A673 (cell line): ENCODE measurements around the gene NPC1. TPM values are rescaled to one million over a fixed set of nuclear protein-coding genes. Genes with fewer than 3 reads are reported as not detected.

ENCODE experiments used
- BruUV-seq: library from RNA; stranded (reverse); fragments of 400-500 nt; replicated peaks from 2 replicates; lab custom pipeline; 2021; lab: Mats Ljungman, UMichigan
- CTCF ChIA-PET: fragments of 300-600 bp; sonication (Branson Sonifier 250); formaldehyde crosslinking; loops from one replicate; lab custom pipeline; 2022; ENCODE audit warnings: antibody characterized with exemption; lab: Charles Lee
- POLR2A ChIA-PET: fragments of 300-600 bp; sonication (Branson Sonifier 250); formaldehyde crosslinking; loops from one replicate; lab custom pipeline; 2022; ENCODE audit warnings: antibody characterized with exemption; ENCODE audit not compliant: low non-redundant PET; lab: Charles Lee
- DNase-seq: peaks from one replicate; pipeline ENCODE4 v3.0.0-alpha.2; 2015; ENCODE audit warnings: low spot score
- H3K27ac ChIP-seq: fragments of 200-600 bp; sonication (generic); 2 replicates; pipeline ENCODE4 v1.5.1; 2016; ENCODE audit warnings: mixed run types, low read depth, mild to moderate bottlenecking, mixed read lengths, antibody characterized with exemption, low read length; ENCODE audit not compliant: poor library complexity, severe bottlenecking
- H3K27me3 ChIP-seq: fragments of 200-600 bp; sonication (generic); replicated peaks from 2 replicates; pipeline ENCODE4 v1.6.1; 2017; ENCODE audit warnings: mixed run types, low read depth, mild to moderate bottlenecking, mixed read lengths, antibody characterized with exemption, low read length; ENCODE audit not compliant: insufficient read depth, poor library complexity
- H3K36me3 ChIP-seq: fragments of 200-600 bp; sonication (generic); 2 replicates; pipeline ENCODE4 v1.6.1; 2016; ENCODE audit warnings: mixed run types, mild to moderate bottlenecking, mixed read lengths, antibody characterized with exemption, low read length; ENCODE audit not compliant: insufficient read depth, poor library complexity, severe bottlenecking
- H3K4me1 ChIP-seq: fragments of 200-600 bp; sonication (generic); 2 replicates; pipeline ENCODE4 v1.6.1; 2017; ENCODE audit warnings: mixed run types, mild to moderate bottlenecking, mixed read lengths, antibody characterized with exemption, low read length; ENCODE audit not compliant: insufficient read depth, poor library complexity, severe bottlenecking
- H3K4me3 ChIP-seq: fragments of 200-600 bp; sonication (generic); 2 replicates; pipeline ENCODE4 v1.5.1; 2016; ENCODE audit warnings: low read depth, mixed run types, mild to moderate bottlenecking, mixed read lengths, low read length; ENCODE audit not compliant: poor library complexity, severe bottlenecking
- H3K9me3 ChIP-seq: fragments of 200-600 bp; sonication (generic); 2 replicates; pipeline ENCODE4 v1.6.1; 2016; ENCODE audit warnings: mixed run types, low read depth, mild to moderate bottlenecking, mixed read lengths, antibody characterized with exemption, low read length; ENCODE audit not compliant: poor library complexity, severe bottlenecking
- CTCF ChIP-seq: fragments of 300-800, 200-600 bp; sonication (generic); conservative IDR thresholded peaks from 2 replicates; pipeline ENCODE4 v1.5.1; 2017; ENCODE audit warnings: low read depth, mild to moderate bottlenecking, antibody characterized with exemption, low read length, moderate library complexity, mixed read lengths
- EZH2 ChIP-seq: fragments of 200-600 bp; sonication (generic); IDR thresholded peaks from 2 replicates; pipeline ENCODE4 v1.6.1; 2017; ENCODE audit warnings: borderline replicate concordance, low read depth, mild to moderate bottlenecking, mixed read lengths, antibody characterized with exemption, low read length; ENCODE audit not compliant: poor library complexity, severe bottlenecking
- intact Hi-C: fragments of 100-400 bp; cut with micrococcal nuclease; formaldehyde crosslinking; loops from one replicate; pipeline ENCODE4 v1.10.0; 2022; ENCODE audit not compliant: unreplicated experiment
- total RNA-seq: library from RNA; stranded (reverse); gene quantifications from 2 replicates; pipeline ENCODE4 v1.2.3, GENCODE V29; 2021

Gene NPC1
- total RNA-seq, 1 experiment from 2014 or later: 53.0 TPM

GRCh38 chr18:23504720-23505119 is 81.6 kb downstream of the NPC1 start:
- BruUV-seq: no TSS peak
- ChIA-PET POLR2A (no interaction called here), CTCF (no interaction called here)
- intact Hi-C loops: loop anchor here (10.0 kb wide), 2 partner anchors 630 to 680 kb away; partner anchors contain the start of gene CABYR
- H3K27me3 ChIP-seq: no peaks in the 10 kb centered on the region
- H3K36me3 ChIP-seq: no peaks in the 10 kb centered on the region
- peak overlapping the region; percentile 76 for H3K4me3 ChIP-seq
- H3K4me1 ChIP-seq: peaks cover 10% of the 10 kb centered on the region
- no peaks in the 10 kb centered on the region for H3K9me3 ChIP-seq
- no peak overlapping the region for H3K27ac ChIP-seq
- no peak for TF ChIP-seq EZH2
- no peak for TF ChIP-seq CTCF
- no peak for DNase-seq

GRCh38 chr18:23503963-23504344 is 82.4 kb downstream of the NPC1 start:
- H3K4me3 ChIP-seq: peak overlapping the region; percentile 76
- H3K4me1 ChIP-seq: peaks cover 10% of the 10 kb centered on the region
- no peaks in the 10 kb centered on the region for H3K9me3 ChIP-seq
- ChIA-PET CTCF (no interaction called here), POLR2A (no interaction called here)
- H3K27me3 ChIP-seq: no peaks in the 10 kb centered on the region
- no peak for TF ChIP-seq CTCF
- no peak for TF ChIP-seq EZH2
- intact Hi-C loops: loop anchor here (10.0 kb wide), 2 partner anchors 631 to 679 kb away; partner anchors contain the start of gene CABYR
- no peaks in the 10 kb centered on the region for H3K36me3 ChIP-seq
- DNase-seq: peak; percentile 22
- BruUV-seq: no TSS peak
- peak overlapping the region; percentile 87 for H3K27ac ChIP-seq

- Histone ChIP-seq H3K4me3 (peak within 1 kb of the TSS; percentile 76), H3K36me3 (no peaks in the 10 kb centered on the region), H3K27ac (peak within 1 kb of the TSS; percentile 87), H3K27me3 (no peaks in the 10 kb centered on the region), H3K4me1 (peaks cover 10% of the 10 kb centered on the region), H3K9me3 (no peaks in the 10 kb centered on the region)
- DNase-seq: peak; percentile 95
- intact Hi-C loops: loop anchor here (10.0 kb wide), 2 partner anchors 632 to 678 kb away; partner anchors contain the start of gene CABYR
- TF ChIP-seq EZH2: no peak
- 0 out of 2 replicates have a peak, but pooled peaks have one; percentile 18 for TF ChIP-seq CTCF
- BruUV-seq: no TSS peak
- ChIA-PET CTCF (interaction anchor here (1.0 kb wide), 1 partner anchor 472 kb away, joined by 3 read pairs; no protein-coding TSS in a partner anchor), POLR2A (no interaction called here)
Observed at GRCh38 chr18:23503038-23503962, 83.0 kb downstream of the NPC1 start, which contains the start of gene RMC1. Gene RMC1 (plus strand): TSS chr18:23503511. CDS start chr18:23503619, 108 bp downstream.
